ENCODE data around the gene HK3. TPM values are rescaled to one million over a fixed set of nuclear protein-coding genes. Genes with fewer than 3 reads are reported as not detected.

The HK3 gene
- total RNA-seq, 1 donor from 2014 or later, result 0.51 TPM

DNA sequence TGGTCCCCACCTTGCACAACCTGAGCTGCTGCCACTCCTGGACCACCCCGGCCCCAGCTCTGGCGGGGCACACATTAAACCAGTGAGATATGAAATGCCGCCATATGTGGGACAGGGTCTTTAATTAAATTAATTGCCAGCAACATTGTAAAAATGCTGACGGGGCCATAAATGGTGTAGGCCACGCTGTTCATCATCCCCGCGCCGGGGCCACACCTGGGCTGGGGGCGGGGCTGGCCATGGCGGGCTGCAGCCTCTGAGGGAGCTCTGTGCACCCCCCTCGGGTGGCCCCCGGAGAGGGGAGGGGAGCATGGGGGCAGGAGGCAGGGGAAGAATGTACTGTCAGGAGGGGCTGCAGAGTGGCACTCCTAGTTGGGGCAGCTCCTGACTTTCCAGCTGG is 47.8 kb downstream of the HK3 start:
- Mint-ChIP-seq H3K4me3 (ENCODE audit: unreplicated experiment) (no peak overlapping the region), H3K27ac (ENCODE audit: unreplicated experiment) (no peak overlapping the region), H3K9me3 (ENCODE audit: unreplicated experiment) (no peaks in the 10 kb centered on the region), H3K27me3 (ENCODE audit: unreplicated experiment) (peaks cover 7% of the 10 kb centered on the region), H3K36me3 (ENCODE audit: low read depth, unreplicated experiment) (no peaks in the 10 kb centered on the region), H3K4me1 (ENCODE audit: unreplicated experiment) (no peaks in the 10 kb centered on the region)
- DNase-seq (ENCODE audit: low spot score), result no peak
- TF ChIP-seq, protein P1, sequence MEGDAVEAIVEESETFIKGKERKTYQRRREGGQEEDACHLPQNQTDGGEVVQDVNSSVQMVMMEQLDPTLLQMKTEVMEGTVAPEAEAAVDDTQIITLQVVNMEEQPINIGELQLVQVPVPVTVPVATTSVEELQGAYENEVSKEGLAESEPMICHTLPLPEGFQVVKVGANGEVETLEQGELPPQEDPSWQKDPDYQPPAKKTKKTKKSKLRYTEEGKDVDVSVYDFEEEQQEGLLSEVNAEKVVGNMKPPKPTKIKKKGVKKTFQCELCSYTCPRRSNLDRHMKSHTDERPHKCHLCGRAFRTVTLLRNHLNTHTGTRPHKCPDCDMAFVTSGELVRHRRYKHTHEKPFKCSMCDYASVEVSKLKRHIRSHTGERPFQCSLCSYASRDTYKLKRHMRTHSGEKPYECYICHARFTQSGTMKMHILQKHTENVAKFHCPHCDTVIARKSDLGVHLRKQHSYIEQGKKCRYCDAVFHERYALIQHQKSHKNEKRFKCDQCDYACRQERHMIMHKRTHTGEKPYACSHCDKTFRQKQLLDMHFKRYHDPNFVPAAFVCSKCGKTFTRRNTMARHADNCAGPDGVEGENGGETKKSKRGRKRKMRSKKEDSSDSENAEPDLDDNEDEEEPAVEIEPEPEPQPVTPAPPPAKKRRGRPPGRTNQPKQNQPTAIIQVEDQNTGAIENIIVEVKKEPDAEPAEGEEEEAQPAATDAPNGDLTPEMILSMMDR (IDR thresholded peaks at IDR 0.05; ENCODE audit: unreplicated experiment), result no peak

DNA sequence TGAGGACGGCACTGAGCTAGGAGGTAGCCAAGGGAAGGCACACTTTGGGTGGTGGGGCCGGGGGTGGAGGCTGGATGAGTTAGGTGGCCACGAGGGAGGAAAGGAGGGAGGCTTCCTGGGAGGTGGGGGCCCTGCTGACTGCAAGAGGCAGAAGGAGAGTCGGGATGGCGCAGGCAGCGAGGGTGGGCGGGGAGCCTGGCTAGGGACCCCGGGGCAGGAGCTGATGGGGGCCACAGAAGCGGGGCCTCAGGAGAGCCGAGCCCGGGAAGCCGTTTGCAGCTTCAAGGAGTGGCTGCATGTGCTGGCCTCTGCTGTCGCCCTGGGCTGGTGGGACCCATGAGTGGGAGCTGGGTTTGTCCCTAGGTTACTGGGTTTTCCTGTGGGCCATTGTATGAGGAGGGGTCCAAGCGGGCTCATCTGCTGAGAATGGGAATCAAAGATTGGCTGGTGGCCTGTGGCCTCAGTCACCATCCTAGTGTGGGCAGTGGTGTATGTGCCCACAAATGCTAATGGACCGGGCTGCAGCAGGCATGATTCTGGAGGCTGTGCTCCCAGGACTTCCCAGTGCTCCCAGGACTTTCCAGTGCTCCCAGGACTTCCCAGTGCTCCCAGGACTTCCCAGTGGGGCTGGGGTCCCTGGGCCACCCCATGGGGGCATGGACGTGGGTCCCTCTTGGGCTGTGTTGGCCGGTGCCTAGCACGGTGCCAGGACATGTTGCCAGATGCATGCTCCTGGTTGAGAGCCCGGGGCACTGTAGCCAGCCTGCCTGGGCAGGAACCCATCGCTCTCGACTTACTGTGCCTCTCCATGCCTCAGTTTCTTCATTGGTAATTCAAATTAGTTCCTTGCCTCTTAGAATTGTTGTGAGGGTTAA is 48.5 kb downstream of the HK3 start:
- H3K4me1 Mint-ChIP-seq (ENCODE audit: unreplicated experiment), result no peaks in the 10 kb centered on the region
- H3K27me3 Mint-ChIP-seq (ENCODE audit: unreplicated experiment), result peaks cover 7% of the 10 kb centered on the region
- H3K4me3 Mint-ChIP-seq (ENCODE audit: unreplicated experiment), result no peak overlapping the region
- H3K36me3 Mint-ChIP-seq (ENCODE audit: low read depth, unreplicated experiment), result no peaks in the 10 kb centered on the region
- no peak overlapping the region for H3K27ac Mint-ChIP-seq (ENCODE audit: unreplicated experiment)
- H3K9me3 Mint-ChIP-seq (ENCODE audit: unreplicated experiment), result no peaks in the 10 kb centered on the region
- TF ChIP-seq, protein P1 (IDR thresholded peaks at IDR 0.05; ENCODE audit: unreplicated experiment), result no peak
- DNase-seq (ENCODE audit: low spot score), result no peak

DNA sequence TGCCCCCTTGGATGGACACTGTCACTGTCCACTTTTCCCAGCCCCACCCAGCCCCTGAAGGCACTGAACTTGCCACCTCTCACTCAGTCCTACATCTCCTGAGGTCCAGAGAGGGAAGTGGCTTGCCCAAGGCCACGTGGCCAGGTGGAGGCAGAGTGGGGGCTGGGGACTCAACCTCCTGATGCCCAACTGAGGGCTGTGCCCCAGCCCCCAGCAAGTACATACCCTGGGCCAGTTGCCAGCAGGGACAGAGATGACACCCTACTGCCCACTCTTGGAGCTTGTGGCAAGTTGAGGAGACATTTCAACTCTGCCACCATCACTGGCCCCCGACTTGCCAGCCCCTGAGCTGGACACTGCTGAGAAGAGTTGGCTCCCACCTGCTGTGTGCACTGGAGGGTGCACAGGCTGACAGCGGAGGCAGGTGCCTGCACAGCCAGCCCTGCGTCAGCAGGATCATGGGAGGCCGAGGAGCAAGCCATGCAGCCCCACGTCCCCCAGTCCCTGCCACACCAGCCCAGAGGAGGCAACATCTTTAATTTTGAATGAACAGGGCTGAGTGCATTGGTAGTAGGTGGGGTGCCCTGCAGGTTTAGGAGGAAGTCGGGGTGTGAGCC is 49.4 kb downstream of the HK3 start:
- Mint-ChIP-seq H3K9me3 (ENCODE audit: unreplicated experiment) (no peaks in the 10 kb centered on the region), H3K4me1 (ENCODE audit: unreplicated experiment) (no peaks in the 10 kb centered on the region), H3K27me3 (ENCODE audit: unreplicated experiment) (peaks cover 6% of the 10 kb centered on the region)

DNA sequence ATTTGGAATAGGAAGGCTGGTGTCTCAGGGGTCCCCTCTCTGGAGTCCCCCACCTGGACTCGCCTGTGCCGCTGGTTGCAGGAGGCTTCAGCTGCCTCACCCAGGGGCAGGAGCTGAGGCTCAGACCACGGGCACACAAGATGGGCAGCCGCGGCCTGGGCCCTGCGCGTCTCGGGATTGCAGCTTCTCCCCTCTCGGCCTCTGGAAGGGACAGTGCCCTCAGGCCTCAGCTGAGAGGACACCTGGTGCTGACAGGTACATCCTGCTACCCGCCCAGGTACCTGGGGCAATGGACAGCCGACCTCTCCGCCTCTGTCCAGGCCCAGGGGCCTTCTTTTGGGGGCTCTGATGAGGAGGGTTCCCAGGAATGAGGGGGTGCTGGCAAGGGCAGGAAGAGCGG is 50.5 kb downstream of the HK3 start:
- no peak overlapping the region for H3K27ac Mint-ChIP-seq (ENCODE audit: unreplicated experiment)
- H3K36me3 Mint-ChIP-seq (ENCODE audit: low read depth, unreplicated experiment), result no peaks in the 10 kb centered on the region
- peaks cover 8% of the 10 kb centered on the region for H3K27me3 Mint-ChIP-seq (ENCODE audit: unreplicated experiment)
- no peaks in the 10 kb centered on the region for H3K4me1 Mint-ChIP-seq (ENCODE audit: unreplicated experiment)
- no peak for DNase-seq (ENCODE audit: low spot score)
- no peak overlapping the region for H3K4me3 Mint-ChIP-seq (ENCODE audit: unreplicated experiment)
- TF ChIP-seq, protein P1 (IDR thresholded peaks at IDR 0.05; ENCODE audit: unreplicated experiment), result no peak
- no peaks in the 10 kb centered on the region for H3K9me3 Mint-ChIP-seq (ENCODE audit: unreplicated experiment)

More for the DNA sequence above, 49.4 kb downstream of the HK3 start:
- no peaks in the 10 kb centered on the region for H3K36me3 Mint-ChIP-seq (ENCODE audit: low read depth, unreplicated experiment)
- H3K27ac Mint-ChIP-seq (ENCODE audit: unreplicated experiment), result no peak overlapping the region
- DNase-seq (ENCODE audit: low spot score), result no peak
- TF ChIP-seq, protein P1 (IDR thresholded peaks at IDR 0.05; ENCODE audit: unreplicated experiment), result no peak
- H3K4me3 Mint-ChIP-seq (ENCODE audit: unreplicated experiment), result no peak overlapping the region

Data from endothelial cell (in vitro differentiated cells).